NCI-H1105 treated with DMSO at 0.1 percent for 48 hours (cell line): ENCODE measurements around the gene USP24.
"Not testable (repeated sequence)": the region's sequence is repeated elsewhere in the genome, so short reads cannot be mapped to it uniquely, and the experiment has no call there.

Experiments used
- DNase-seq: peaks from one replicate; lab custom pipeline; 2025; lab: John Stamatoyannopoulos, UW

Gene USP24

GRCh38 chr1:55232448-55233144 lies 17.4 kb upstream of the USP24 start:
- no peak for DNase-seq

GRCh38 chr1:55231745-55232144 lies 16.6 kb upstream of the USP24 start:
- no peak for DNase-seq

DNA sequence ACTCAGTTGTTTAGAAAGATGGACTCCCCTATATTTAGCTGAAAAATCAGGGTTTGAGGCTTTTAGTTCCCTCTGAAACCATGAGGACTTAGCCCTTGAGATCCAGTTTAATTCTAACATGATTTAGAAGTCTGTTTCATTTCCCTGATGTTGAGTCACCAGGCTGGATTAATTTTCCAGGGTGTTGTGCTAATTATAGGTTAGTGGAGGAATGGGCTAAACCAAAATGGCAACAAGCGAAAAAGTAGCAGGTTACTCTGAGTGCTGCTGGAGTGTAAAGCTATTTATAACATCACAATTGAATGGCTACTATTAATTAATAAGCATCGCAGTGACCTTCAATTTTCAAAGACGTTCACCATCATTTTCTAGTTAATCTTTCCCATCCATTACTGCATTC lies 15.5 kb upstream of the USP24 start:
- no peak for DNase-seq

DNA sequence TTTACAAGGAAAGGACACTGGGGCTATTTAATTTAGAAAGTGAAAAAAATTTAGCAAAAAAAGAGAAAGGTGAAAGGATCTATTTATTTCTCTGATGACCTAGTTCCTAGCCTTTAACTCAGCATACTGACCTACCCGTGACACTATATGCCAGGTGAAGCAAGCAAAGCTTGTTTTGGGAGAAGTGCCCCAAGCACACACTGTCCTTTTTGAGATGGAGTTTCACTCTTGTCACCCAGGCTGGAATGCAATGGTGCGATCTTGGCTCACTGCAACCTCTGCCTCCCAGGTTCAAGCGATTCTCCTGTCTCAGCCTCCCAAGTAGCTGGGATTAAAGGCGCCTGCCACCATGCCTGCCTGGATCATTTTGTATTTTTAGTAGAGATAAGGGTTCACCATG lies 14.6 kb upstream of the USP24 start:
- not testable (repeated sequence) for DNase-seq

GRCh38 chr1:55225228-55225627 lies 10.1 kb upstream of the USP24 start:
- DNase-seq: no peak

DNA sequence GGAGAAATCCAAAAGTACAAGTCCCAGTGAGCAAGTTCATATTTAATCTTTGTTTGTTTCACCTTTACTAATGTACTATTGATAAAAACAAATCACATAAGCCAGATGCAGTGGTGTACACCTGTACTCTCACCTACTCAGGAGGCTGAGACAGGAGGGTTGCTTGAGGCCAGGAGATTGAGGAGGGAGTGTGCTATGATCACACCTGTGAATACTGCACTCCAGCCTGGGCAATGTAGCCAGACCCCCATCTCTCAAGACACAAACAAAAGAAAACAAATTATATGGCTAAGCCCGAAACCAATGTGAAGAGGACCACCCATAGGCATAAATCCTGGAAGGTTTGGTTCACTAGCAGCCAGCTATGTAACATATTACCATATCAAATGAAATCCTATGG lies 9.6 kb upstream of the USP24 start:
- DNase-seq: no peak

GRCh38 chr1:55222152-55222551 lies 7.0 kb upstream of the USP24 start:
- no peak for DNase-seq

DNA sequence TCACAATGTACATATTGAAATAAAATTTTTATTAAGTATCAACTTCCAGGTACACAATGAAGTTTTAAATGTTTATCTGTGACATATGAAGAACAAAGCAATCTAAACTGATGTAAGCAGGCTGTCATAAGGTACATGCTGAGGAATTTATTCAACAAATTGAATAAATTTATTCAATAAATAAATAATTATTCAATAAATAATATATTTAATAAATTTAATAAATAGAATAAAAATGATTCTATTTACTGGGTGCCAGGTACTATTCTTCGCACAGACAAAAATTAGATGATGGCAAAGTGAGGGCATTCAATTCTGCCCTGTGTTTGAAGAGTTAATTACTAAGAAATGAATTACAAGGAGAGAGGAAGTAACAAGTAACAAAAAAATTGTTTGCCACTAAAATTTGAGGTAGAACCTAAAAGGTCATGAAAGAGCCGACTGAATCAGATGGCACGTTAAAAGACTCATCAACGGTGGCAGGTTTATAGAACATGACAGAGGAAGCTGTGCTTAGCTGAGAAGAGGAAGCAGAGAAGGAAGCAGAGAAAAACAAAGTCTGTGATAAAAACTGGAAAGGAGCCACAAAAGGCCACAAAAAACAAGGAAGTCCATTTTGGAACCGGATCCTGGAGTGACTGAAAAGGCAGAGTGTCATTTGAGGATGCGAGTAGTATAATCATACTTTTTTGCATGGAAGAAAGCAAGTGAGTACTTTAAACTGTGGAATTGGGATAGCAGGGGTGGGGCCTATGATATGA lies 2.2 kb upstream of the USP24 start:
- DNase-seq: no peak

DNA sequence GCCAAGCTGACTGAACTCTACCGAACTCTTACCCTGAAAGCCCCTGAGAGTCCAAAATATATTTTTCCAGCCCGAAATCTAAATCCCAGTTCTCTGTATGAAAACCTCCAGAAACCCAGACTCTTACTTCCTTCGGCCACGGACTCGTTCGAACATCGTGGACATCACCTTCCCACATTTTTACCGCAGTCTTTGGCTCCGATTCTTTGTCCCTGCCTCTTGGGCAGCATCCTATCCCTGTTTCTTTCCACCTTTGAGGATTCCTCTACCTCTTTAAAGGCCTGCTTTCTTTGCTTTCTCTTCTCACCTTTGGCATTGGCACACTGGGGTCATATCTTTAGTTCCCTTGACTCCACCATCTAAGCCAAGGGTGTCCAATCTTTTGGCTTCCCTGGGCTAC lies 932 bp upstream of the USP24 start:
- no peak for DNase-seq

DNA sequence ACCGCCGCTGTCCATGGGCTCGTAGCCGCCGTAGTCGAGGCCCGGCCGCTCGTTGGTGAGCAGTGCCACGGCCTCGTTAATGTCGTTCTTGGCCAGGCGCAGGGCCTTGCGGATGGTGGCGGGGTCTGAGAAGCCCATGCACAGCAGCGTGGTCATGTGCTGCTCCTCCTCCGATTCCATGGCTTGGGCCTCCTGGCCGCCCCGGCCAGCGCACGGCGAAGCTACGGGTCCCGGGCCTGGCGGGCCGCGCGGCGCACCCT lies 300 bp downstream of the USP24 start:
- peak; percentile 50 for DNase-seq

GRCh38 chr1:55214212-55214933 lies 791 bp downstream of the USP24 start:
- peak; percentile 39 for DNase-seq

DNA sequence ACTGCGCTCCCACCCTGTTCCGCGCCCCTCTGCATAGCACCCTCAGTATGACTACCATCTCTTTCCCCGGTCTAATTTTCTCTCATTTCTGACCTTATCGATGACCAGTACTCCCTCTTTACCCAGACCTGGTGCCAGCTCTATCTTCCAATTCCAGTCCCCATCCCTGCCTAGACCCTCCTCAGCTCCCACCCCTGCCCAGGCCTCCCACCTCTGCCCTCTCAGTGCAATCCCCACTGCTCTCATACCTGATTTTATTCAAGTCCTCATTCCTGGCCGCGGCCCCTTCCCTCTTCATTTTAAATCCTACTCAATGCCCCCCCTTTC lies 1.3 kb downstream of the USP24 start:
- DNase-seq: no peak

- no peak for DNase-seq
These were observed 1.8 kb downstream of the USP24 start for GRCh38 chr1:55213151-55213884.

GRCh38 chr1:55212349-55213150 lies 2.6 kb downstream of the USP24 start:
- no peak for DNase-seq

DNA sequence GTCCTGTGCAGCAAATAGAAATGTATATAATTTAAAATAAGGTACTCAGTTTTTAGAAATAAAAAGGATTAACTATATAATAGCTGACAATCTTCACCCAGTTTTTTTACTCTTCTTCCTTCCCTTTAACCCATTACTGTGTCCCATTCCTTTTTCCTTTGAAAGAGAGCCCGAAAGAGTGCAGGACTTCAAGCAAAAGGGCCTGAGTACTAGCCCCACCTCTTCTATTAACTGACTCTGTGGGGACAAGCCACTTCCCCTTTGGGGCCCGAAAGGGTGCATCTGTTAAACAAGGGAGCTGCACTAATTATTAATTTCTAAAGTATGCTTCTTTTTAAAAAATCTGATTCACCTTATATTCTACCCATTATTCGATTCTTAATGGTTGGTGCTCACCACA lies 3.3 kb downstream of the USP24 start:
- no peak for DNase-seq

DNA sequence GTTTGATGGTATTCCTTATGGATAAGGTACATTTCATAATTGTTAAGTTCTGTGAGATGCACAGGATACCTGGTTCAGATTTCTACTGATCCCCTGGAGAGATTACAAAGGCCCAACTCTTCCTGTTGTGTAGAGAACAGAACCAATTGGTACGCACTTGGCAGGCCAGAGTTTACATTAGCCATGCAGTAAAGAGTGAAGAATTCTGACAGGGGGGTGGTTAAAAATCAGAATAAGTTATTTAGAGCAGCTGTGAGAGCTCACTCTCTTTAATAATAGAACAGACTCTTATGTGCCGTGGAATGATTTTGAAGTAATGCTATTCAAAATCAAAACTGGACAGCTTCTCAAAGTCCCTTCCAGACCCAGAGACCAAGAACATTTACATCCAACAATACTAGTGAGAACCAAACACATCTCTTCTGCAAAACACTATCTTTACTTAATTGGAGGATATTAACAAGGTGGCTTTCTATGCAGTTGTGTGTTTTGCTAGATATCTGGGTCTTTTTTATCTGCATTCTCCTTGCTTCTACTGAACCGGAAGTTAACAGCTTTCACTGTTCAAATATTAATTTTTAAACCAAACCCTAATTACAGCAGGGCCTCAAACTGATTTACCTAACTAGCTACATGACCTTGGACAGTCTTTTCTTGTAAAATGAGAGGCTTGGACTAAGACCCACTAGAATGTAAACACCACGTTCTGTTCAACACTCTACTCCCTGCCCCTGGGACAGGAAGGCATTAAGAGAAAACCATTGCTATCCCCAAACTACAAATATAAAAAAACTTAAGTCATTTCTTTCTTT lies 4.0 kb downstream of the USP24 start:
- DNase-seq: no peak

DNA sequence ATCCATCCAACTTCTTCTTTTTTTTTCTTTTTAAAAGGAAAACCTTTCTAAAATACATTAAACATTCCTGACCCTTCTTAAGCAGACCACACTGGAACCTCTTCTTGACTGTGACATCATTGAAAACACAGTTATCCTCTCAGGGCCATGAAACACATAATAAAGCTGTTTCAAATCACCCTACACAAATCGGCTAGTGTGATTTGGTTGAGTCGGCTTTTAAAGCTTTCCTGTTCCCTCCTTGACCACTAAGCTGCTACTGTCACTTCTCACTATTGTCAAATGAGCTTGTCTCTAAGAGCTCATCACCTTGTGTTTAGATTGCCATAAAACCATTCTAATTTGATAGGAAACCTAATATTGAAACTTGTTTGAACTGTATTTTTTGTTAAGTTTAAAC lies 5.9 kb downstream of the USP24 start:
- DNase-seq: no peak

GRCh38 chr1:55206210-55206609 lies 9.0 kb downstream of the USP24 start:
- no peak for DNase-seq

GRCh38 chr1:55204997-55205396 lies 10.2 kb downstream of the USP24 start:
- DNase-seq: no peak

DNA sequence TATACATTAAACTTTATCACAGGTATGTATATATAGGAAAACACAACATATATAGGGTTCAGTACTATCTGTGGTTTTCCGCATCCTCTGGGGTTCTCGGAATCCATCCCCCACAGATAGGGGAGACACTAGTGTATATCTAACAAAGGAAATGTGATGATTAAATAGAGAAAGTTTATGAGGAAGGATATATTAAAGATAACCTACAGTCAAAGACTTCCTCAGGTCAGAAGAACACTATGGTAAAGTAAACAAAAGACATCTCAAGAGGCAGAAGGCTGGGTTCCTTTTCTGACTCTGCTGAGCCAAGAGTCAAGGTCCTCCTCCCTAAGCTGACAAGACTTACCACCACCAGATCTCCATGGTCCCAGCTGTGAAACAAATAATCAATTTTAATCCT lies 12.1 kb downstream of the USP24 start:
- no peak for DNase-seq

DNA sequence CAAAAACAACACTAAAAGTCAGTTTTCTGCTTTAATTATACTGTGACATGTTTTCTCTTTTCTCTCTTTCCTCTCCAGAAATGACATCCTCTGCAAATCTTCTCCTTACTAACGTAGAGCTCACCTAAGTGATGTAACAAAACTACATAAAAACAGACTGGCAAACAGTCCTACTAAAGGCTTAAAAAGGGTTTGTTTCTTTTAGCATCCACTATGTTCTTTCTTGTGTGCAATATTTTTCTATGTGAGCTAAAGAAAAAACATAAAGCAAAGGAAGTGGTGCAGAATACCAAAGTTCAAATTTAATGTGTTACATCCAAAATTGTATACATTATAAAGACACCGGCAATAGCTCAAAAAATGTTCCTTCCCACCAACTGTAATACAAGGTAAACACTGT lies 14.5 kb downstream of the USP24 start:
- DNase-seq: no peak
